ENCODE data around the gene HOXB6. TPM values are rescaled to one million over a fixed set of nuclear protein-coding genes. Genes with fewer than 3 reads are reported as not detected.

HOXB6 gene
- total RNA-seq, 3 donors from 2014 or later = 41.3 to 68.8 (median 50.9) TPM

GRCh38 chr17:48582750-48583069 lies 22.1 kb downstream of the HOXB6 start:
- Histone ChIP-seq H3K9me3 (no peaks in the 10 kb centered on the region), H3K36me3 (ENCODE audit: low read depth) (no peaks in the 10 kb centered on the region), H3K4me3 (no peak overlapping the region), H3K4me1 (ENCODE audit: low read depth) (peaks cover 55% of the 10 kb centered on the region)
- intact Hi-C loops (cut with DNase I, micrococcal nuclease) = no loop called here
- ATAC-seq (no peak), DNase-seq (no peak)
- no peak for TF ChIP-seq CTCF (IDR thresholded peaks at IDR 0.05)

- DNase-seq = no peak
- Histone ChIP-seq H3K4me1 (ENCODE audit: low read depth) (peaks cover 56% of the 10 kb centered on the region), H3K36me3 (ENCODE audit: low read depth) (no peaks in the 10 kb centered on the region)
Measured at GRCh38 chr17:48579760-48580554, 24.8 kb downstream of the HOXB6 start.

GRCh38 chr17:48579471-48579759 lies 25.4 kb downstream of the HOXB6 start:
- Histone ChIP-seq H3K36me3 (ENCODE audit: low read depth) (no peaks in the 10 kb centered on the region), H3K4me1 (ENCODE audit: low read depth) (peaks cover 52% of the 10 kb centered on the region), H3K4me3 (no peak overlapping the region), H3K9me3 (no peaks in the 10 kb centered on the region)
- DNase-seq = no peak
- intact Hi-C loops (cut with DNase I, micrococcal nuclease) = no loop called here
- ATAC-seq = no peak
- TF ChIP-seq CTCF (IDR thresholded peaks at IDR 0.05) = no peak

More at GRCh38 chr17:48579760-48580554, 24.8 kb downstream of the HOXB6 start:
- intact Hi-C loops (cut with DNase I, micrococcal nuclease) = no loop called here
- H3K4me3 ChIP-seq = no peak overlapping the region
- no peaks in the 10 kb centered on the region for H3K9me3 ChIP-seq
- ATAC-seq = no peak
- TF ChIP-seq CTCF (IDR thresholded peaks at IDR 0.05) = no peak

- no peak for TF ChIP-seq CTCF (IDR thresholded peaks at IDR 0.05)
- H3K36me3 ChIP-seq (ENCODE audit: low read depth) = no peaks in the 10 kb centered on the region
- peak in 2 of 3 donors; percentile 51 to 55 for DNase-seq
- H3K4me3 ChIP-seq = no peak overlapping the region
- ATAC-seq = no peak
- H3K9me3 ChIP-seq = no peaks in the 10 kb centered on the region
- intact Hi-C loops (cut with DNase I, micrococcal nuclease) = no loop called here
- peaks cover 56% of the 10 kb centered on the region for H3K4me1 ChIP-seq (ENCODE audit: low read depth)
Measured at GRCh38 chr17:48578616-48579470, 25.9 kb downstream of the HOXB6 start.

- peaks cover 57% of the 10 kb centered on the region for H3K4me1 ChIP-seq (ENCODE audit: low read depth)
- ATAC-seq = peak; percentile 35
- no peaks in the 10 kb centered on the region for H3K36me3 ChIP-seq (ENCODE audit: low read depth)
- peak within 1 kb of the TSS; percentile 2 for H3K4me3 ChIP-seq
- intact Hi-C loops (cut with DNase I, micrococcal nuclease) = no loop called here
- no peak for TF ChIP-seq CTCF (IDR thresholded peaks at IDR 0.05)
- DNase-seq = peak; percentile 77 to 88 (median 85)
- no peaks in the 10 kb centered on the region for H3K9me3 ChIP-seq
Measured at GRCh38 chr17:48577946-48578615, 26.7 kb downstream of the HOXB6 start, which contains the start of gene HOXB4. Gene HOXB4 (minus strand): TSS chr17:48578350. CDS start chr17:48578319, 31 bp downstream.
